Measurements from ENCODE around the gene VCX2.

DNA sequence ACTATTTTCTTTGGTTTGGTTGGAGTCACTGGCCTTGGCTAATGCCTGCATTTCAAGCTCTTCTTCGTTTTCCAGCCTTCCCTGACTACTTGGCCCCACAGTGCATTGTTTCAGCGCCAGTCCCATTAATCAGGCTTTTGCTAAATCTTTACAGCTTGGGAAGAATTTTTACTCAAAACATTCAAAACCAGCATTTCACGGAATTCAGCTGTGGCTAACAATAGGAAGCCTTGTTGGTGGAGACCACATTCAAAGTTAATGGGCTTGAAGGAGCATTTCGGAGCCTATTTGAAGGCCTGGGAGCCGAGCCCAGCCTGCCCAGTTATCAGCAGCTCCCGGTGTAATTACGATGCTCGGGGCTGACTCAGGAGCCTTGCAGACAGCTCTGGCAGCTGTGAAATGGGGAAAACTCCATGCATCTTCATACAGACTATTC lies 30.8 kb upstream of the VCX2 start:
- TF ChIP-seq POLR2A (IDR thresholded peaks at IDR 0.05), result no peak
- no peak for TF ChIP-seq EP300 (IDR thresholded peaks at IDR 0.05)
- no peak for TF ChIP-seq POLR2AphosphoS5 (IDR thresholded peaks at IDR 0.05)
- TF ChIP-seq, protein P1, sequence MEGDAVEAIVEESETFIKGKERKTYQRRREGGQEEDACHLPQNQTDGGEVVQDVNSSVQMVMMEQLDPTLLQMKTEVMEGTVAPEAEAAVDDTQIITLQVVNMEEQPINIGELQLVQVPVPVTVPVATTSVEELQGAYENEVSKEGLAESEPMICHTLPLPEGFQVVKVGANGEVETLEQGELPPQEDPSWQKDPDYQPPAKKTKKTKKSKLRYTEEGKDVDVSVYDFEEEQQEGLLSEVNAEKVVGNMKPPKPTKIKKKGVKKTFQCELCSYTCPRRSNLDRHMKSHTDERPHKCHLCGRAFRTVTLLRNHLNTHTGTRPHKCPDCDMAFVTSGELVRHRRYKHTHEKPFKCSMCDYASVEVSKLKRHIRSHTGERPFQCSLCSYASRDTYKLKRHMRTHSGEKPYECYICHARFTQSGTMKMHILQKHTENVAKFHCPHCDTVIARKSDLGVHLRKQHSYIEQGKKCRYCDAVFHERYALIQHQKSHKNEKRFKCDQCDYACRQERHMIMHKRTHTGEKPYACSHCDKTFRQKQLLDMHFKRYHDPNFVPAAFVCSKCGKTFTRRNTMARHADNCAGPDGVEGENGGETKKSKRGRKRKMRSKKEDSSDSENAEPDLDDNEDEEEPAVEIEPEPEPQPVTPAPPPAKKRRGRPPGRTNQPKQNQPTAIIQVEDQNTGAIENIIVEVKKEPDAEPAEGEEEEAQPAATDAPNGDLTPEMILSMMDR (IDR thresholded peaks at IDR 0.05), result no peak

Measured in upper lobe of left lung (tissue), 4 donors.